HG03442 (cell line): ENCODE data around the gene PPP1CA.
A peak's percentile ranks its signal among the peaks of the same experiment; 100 is the strongest.
"Not testable (repeated sequence)": the region's sequence is repeated elsewhere in the genome, so short reads cannot be mapped to it uniquely, and the experiment has no call there.

ENCODE experiments used
- ATAC-seq: cut with Tn5 transposase; IDR thresholded peaks from one replicate; pipeline ENCODE4 v1.9.1; 2021; ENCODE audit warnings: mild to moderate bottlenecking, moderate library complexity; ENCODE audit not compliant: unreplicated experiment

Gene PPP1CA

GRCh38 chr11:67435031-67435726, 33.5 kb upstream of the PPP1CA start:
- ATAC-seq, result no peak

- ATAC-seq, result no peak
These were observed 32.8 kb upstream of the PPP1CA start for GRCh38 chr11:67434395-67434881.

- ATAC-seq, result no peak
These were observed 32.1 kb upstream of the PPP1CA start for GRCh38 chr11:67433536-67434394.

GRCh38 chr11:67432655-67433349, 31.1 kb upstream of the PPP1CA start:
- ATAC-seq, result no peak

- no peak for ATAC-seq
These were observed 29.9 kb upstream of the PPP1CA start for GRCh38 chr11:67431346-67432249.

GRCh38 chr11:67429722-67430121, 28.1 kb upstream of the PPP1CA start:
- no peak for ATAC-seq

- no peak for ATAC-seq
These were observed 27.5 kb upstream of the PPP1CA start for GRCh38 chr11:67429038-67429668.

GRCh38 chr11:67428052-67429001, 26.7 kb upstream of the PPP1CA start, which contains the start of gene RPS6KB2:
RPS6KB2 (plus strand) TSS chr11:67428494; CDS start chr11:67428546, 52 bp downstream.
- peak; percentile 84 for ATAC-seq

- not testable (repeated sequence) for ATAC-seq
These were observed 25.8 kb upstream of the PPP1CA start for GRCh38 chr11:67427364-67427859.

- ATAC-seq, result no peak
These were observed 22.4 kb upstream of the PPP1CA start for GRCh38 chr11:67423891-67424613.

- ATAC-seq, result no peak
These were observed 21.8 kb upstream of the PPP1CA start for GRCh38 chr11:67423466-67423865.

- ATAC-seq, result no peak
These were observed 21.2 kb upstream of the PPP1CA start for GRCh38 chr11:67422891-67423290.

GRCh38 chr11:67421430-67422031, 19.9 kb upstream of the PPP1CA start:
- ATAC-seq, result no peak

- peak; percentile 76 for ATAC-seq
These were observed 19.2 kb upstream of the PPP1CA start for GRCh38 chr11:67420646-67421429.

GRCh38 chr11:67420147-67420645, 18.5 kb upstream of the PPP1CA start:
- ATAC-seq, result no peak

- ATAC-seq, result no peak
These were observed 17.8 kb upstream of the PPP1CA start for GRCh38 chr11:67419325-67420049.
